HepG2 (cell line): ENCODE results near the gene MS4A7. TPM values are rescaled to one million over a fixed set of nuclear protein-coding genes. Genes with fewer than 3 reads are reported as not detected.

ENCODE experiments used
- ATAC-seq: fragments of 200-7000 bp; cut with Tn5 transposase; 3 replicates; pipeline ENCODE4 v1.9.1; 2020; ENCODE audit warnings: mild to moderate bottlenecking, moderate library complexity
- BruUV-seq: library from RNA; stranded (reverse); fragments of 400-500 nt; replicated peaks from 2 replicates; lab custom pipeline; 2021; lab: Mats Ljungman, UMichigan
- CTCF ChIA-PET: fragments of 300-600 bp; formaldehyde crosslinking; extraction: SDS; loops from one replicate; lab custom pipeline; 2021; ENCODE audit warnings: low total read pairs, inconsistent platforms, low intra/inter-chr PET ratio; lab: Yijun Ruan, JAX
- POLR2A ChIA-PET: fragments of 350-600 bp; sonication (Branson Sonifier 250); formaldehyde crosslinking; loops from one replicate; lab custom pipeline; 2020; ENCODE audit warnings: antibody characterized with exemption, inconsistent platforms; lab: Yijun Ruan, JAX
- DNase-seq: peaks from one replicate; pipeline ENCODE4 v3.0.0-alpha.2; 2015; ENCODE audit warnings: low spot score
- FAIRE-seq: peaks from 3 replicates; lab custom pipeline; 2011; peaks lifted over from hg19 to GRCh38; lab: Jason Lieb, UNC
- H2AFZ ChIP-seq: one replicate; pipeline ENCODE4 v1.6.1; 2011; ENCODE audit warnings: low read length, inconsistent platforms
- H3K27ac ChIP-seq: fragments of 300-600 bp; 3 replicates; pipeline ENCODE4 v1.8.0; 2011; ENCODE audit warnings: mixed run types, mild to moderate bottlenecking, mixed read lengths, low read length, inconsistent platforms; ENCODE audit not compliant: insufficient read depth; ENCODE audit errors: extremely low read length
- H3K27me3 ChIP-seq, 2 experiments: fragments of 200-600 bp in 1 of 2; 2 replicates in 1 of 2; 3 replicates in 1 of 2; pipeline versions ENCODE4 v1.6.0 to v1.8.0; 2011; ENCODE audit warnings: low read length in 2 of 2, mild to moderate bottlenecking in 2 of 2, moderate library complexity in 2 of 2, inconsistent platforms in 1 of 2; ENCODE audit not compliant: insufficient read depth in 2 of 2, control insufficient read depth in 1 of 2
- H3K36me3 ChIP-seq, 2 experiments: fragments of 200-600 bp in 1 of 2; replicated peaks in 1 of 2; 2 replicates in 1 of 2; 3 replicates in 1 of 2; pipeline versions ENCODE4 v1.5.1 to v1.8.0; 2011; ENCODE audit warnings: low read length in 2 of 2, inconsistent platforms in 1 of 2; ENCODE audit not compliant: insufficient read depth in 2 of 2, control insufficient read depth in 1 of 2
- H3K4me1 ChIP-seq: 2 replicates; pipeline ENCODE4 v1.5.1; 2012; ENCODE audit warnings: low read length, inconsistent platforms; ENCODE audit not compliant: insufficient read depth
- H3K4me2 ChIP-seq: 2 replicates; pipeline ENCODE4 v1.6.0; 2011; ENCODE audit warnings: low read depth, low read length, inconsistent platforms
- H3K4me3 ChIP-seq, 3 experiments: fragments of 200-600 bp in 1 of 3; sonication (generic), shearing (Covaris generic) in 1 of 3; replicated peaks in 1 of 3; 2 replicates each; pipeline ENCODE4 v1.5.1; 2011 to 2016; ENCODE audit warnings: low read length in 3 of 3, inconsistent platforms in 2 of 3, low read depth in 2 of 3, mild to moderate bottlenecking in 2 of 3, control low read depth in 1 of 3, mixed read lengths in 1 of 3; ENCODE audit not compliant: insufficient read depth in 1 of 3
- H3K79me2 ChIP-seq: one replicate; pipeline ENCODE4 v1.6.1; 2011; ENCODE audit warnings: low read length, inconsistent platforms; ENCODE audit not compliant: insufficient read depth
- H3K9ac ChIP-seq: 2 replicates; pipeline ENCODE4 v1.6.0; 2011; ENCODE audit warnings: mild to moderate bottlenecking, low read depth, low read length, inconsistent platforms; ENCODE audit not compliant: insufficient read depth
- H3K9me3 ChIP-seq: 2 replicates; pipeline ENCODE4 v1.5.1; 2012; ENCODE audit warnings: mild to moderate bottlenecking, low read length
- H4K20me1 ChIP-seq: 2 replicates; pipeline ENCODE4 v1.6.0; 2011; ENCODE audit warnings: inconsistent platforms, mild to moderate bottlenecking, low read length, moderate library complexity; ENCODE audit not compliant: insufficient read depth
- DPF2 ChIP-seq: sonication (generic); formaldehyde crosslinking; IDR thresholded peaks from 2 replicates; pipeline ENCODE4 v1.4.0; 2020; ENCODE audit warnings: mild to moderate bottlenecking, low read depth, missing genetic modification reagents, borderline replicate concordance
- KLF6 ChIP-seq: IDR thresholded peaks from 2 replicates; pipeline ENCODE4 v1.8.0; 2016; ENCODE audit warnings: missing biosample characterization, missing genetic modification reagents
- ZFP82 ChIP-seq: sonication (generic); formaldehyde crosslinking; IDR thresholded peaks from 2 replicates; pipeline ENCODE4 v1.5.1; 2020; ENCODE audit warnings: mild to moderate bottlenecking, missing genetic modification reagents, borderline replicate concordance
- ZNF30 ChIP-seq: sonication (generic); formaldehyde crosslinking; IDR thresholded peaks from 2 replicates; pipeline ENCODE4 v1.5.0; 2020; ENCODE audit warnings: mild to moderate bottlenecking, missing genetic modification reagents
- ZSCAN29 ChIP-seq: sonication (generic); formaldehyde crosslinking; conservative IDR thresholded peaks from 2 replicates; pipeline ENCODE4 v1.4.0; 2020; ENCODE audit warnings: mild to moderate bottlenecking, missing genetic modification reagents
- WGBS: methylation state at CpG from one replicate; pipeline ENCODE4 v1.1.6; 2017; ENCODE audit warnings: low lambda C conversion rate; 5-methylcytosine and 5-hydroxymethylcytosine counted together
- in situ Hi-C: cut with HindIII; loops from 2 replicates; pipeline ENCODE4 v1.10.0; 2017; ENCODE audit warnings: low pct_unique_long_range_greater_than_20kb; ENCODE audit not compliant: extremely low pct_ligation_motif_present
- intact Hi-C: fragments of 100-400 bp; cut with micrococcal nuclease; formaldehyde crosslinking; loops from one replicate; pipeline ENCODE4 v1.10.0; 2022; ENCODE audit not compliant: unreplicated experiment
- polyA plus RNA-seq, 8 experiments: library from polyadenylated mRNA; depleted of rRNA in 3 of 8; stranded (reverse) in 7 of 8; unstranded in 1 of 8; fragments of >200 nt; fragmentation: Illumina TruSeq in 4 of 8; extraction: Trizol in 4 of 8; gene quantifications; 2 replicates each; pipeline versions ENCODE4 v1.2.1 to v1.2.3, GENCODE V29; 2011 to 2016; ENCODE audit warnings: low read depth in 4 of 8, missing spikeins in 1 of 8, mixed read lengths in 1 of 8; ENCODE audit not compliant: insufficient read depth in 1 of 8
- total RNA-seq, 5 experiments: library from RNA; depleted of rRNA; stranded (reverse); fragments of >200 nt; fragmentation: Illumina TruSeq; extraction: Trizol; gene quantifications; 2 replicates each; pipeline ENCODE4 v1.2.3, GENCODE V29; 2016; ENCODE audit warnings: low read depth in 1 of 5

The MS4A7 gene
- total and polyA plus RNA-seq, 2 of the 13 experiments (the other 11 are each of a cell fraction or from before 2014, with no cell fraction given): not detected

DNA sequence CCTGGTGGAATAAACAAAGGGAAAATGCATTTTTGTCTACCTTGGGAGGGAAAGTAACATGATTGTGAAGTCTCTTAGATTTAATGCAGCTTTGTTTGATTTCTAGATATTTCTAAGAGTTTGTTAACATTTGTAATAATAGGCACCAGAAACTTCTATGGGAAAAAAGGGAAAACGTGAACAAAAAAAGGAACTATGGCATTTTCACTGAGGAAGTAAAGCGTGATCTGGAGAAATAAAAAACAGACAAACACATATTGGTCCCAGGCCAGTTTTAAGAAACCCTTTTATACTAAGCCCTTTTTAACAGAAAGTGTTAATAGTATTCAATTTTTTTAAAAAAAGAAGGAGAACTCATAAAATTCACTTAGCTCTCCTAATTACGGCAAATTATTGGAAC, 6.9 kb upstream of the MS4A7 start (continued):
- TF ChIP-seq ZNF30 (CRISPR knock-in tag): no peak

DNA sequence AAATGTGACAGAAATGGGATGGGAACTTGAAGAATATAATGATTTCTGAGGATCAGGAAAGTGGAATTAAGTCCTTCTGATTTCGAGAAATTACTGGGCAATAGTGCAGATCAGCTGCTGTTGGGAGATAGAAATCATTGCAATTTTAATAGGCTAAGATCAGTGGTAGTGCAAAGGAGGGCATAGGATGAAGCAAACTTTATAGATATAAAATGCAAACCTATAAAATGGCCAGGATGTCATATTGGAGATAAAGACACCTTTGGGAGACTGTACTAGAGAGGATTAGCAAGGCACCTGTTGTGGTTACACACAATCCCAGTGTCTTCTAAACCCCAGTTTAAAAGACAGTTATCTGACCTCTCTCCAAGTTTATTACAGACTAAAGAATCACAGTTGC, 6.5 kb upstream of the MS4A7 start:
- Histone ChIP-seq H3K9me3 (no peaks in the 10 kb centered on the region), H3K27ac (no peak overlapping the region), H3K4me2 (no peak overlapping the region), H3K27me3 (peaks cover 0 to 10% of the 10 kb centered on the region in 2 experiments; a peak in 3 of 5 replicates), H4K20me1 (no peaks in the 10 kb centered on the region), H3K79me2 (no peaks in the 10 kb centered on the region), H3K36me3 (no peaks in the 10 kb centered on the region), H2AFZ (no peak overlapping the region), H3K4me1 (peaks cover 11% of the 10 kb centered on the region), H3K9ac (no peak overlapping the region), H3K4me3 (no peak overlapping the region)
- ChIA-PET POLR2A (no interaction called here), CTCF (no interaction called here)
- no peak for TF ChIP-seq ZSCAN29 (CRISPR knock-in tag)
- TF ChIP-seq DPF2 (CRISPR knock-in tag): no peak
- WGBS: 0% methylated on average over 1 of the region's 1 CpG
- BruUV-seq: no TSS peak
- intact Hi-C loops: no loop called here
- DNase-seq (no peak), FAIRE-seq (no peak), ATAC-seq (no peak)
- in situ Hi-C loops: no loop called here

DNA sequence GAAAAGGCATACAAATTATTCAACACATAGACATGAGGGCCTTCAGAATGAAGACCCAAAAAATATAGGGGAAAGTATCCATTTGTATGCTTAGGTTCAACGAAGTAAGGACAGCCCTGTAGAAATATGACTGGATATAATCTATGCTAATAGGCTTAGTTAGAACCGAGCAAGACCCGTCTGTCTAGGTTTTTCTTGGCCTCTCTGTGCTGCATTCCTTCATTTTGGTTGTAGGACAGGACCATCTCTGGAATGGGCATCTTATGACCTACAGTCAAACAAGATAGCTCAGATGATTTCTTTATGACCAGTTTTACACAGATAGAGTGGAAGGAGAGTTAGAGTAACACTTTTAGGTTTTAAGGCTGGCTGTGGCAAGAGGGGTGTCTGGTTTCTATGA, 5.6 kb upstream of the MS4A7 start:
- Histone ChIP-seq H3K4me1 (peaks cover 11% of the 10 kb centered on the region), H4K20me1 (no peaks in the 10 kb centered on the region), H3K9me3 (no peaks in the 10 kb centered on the region), H3K4me3 (no peak overlapping the region), H3K36me3 (no peaks in the 10 kb centered on the region), H3K27ac (no peak overlapping the region), H3K4me2 (no peak overlapping the region), H3K79me2 (no peaks in the 10 kb centered on the region), H3K9ac (no peak overlapping the region)
- POLR2A ChIA-PET: no interaction called here
- in situ Hi-C loops: no loop called here
- no peak for DNase-seq
- intact Hi-C loops: no loop called here
- TF ChIP-seq ZFP82 (CRISPR knock-in tag) (no peak), KLF6 (no peak)
- TF ChIP-seq, all 625 proteins: peak for 0
- no TSS peak for BruUV-seq
- Histone ChIP-seq H3K27me3 (peaks cover 0 to 10% of the 10 kb centered on the region in 2 experiments; a peak in 3 of 5 replicates), H2AFZ (no peak overlapping the region)
- CTCF ChIA-PET: no interaction called here
- no peak for ATAC-seq
- WGBS: 3% methylated on average over 3 of the region's 3 CpGs
- no peak for FAIRE-seq
